WTC11 (cell line): ENCODE measurements around the gene CACNA1C.
A peak's percentile ranks its signal among the peaks of the same experiment; 100 is the strongest.

Source experiments
- ATF2 ChIP-seq: sonication (generic); formaldehyde crosslinking; IDR thresholded peaks from 2 replicates; pipeline ENCODE4 v1.8.1; 2022; ENCODE audit warnings: low read depth, missing genetic modification reagents, borderline replicate concordance
- CBFB ChIP-seq: sonication (generic); formaldehyde crosslinking; IDR thresholded peaks from 2 replicates; pipeline ENCODE4 v1.8.1; 2022; ENCODE audit warnings: mild to moderate bottlenecking, low read depth, missing genetic modification reagents
- CREM ChIP-seq: sonication (generic); formaldehyde crosslinking; IDR thresholded peaks from 2 replicates; pipeline ENCODE4 v1.8.1; 2022; ENCODE audit warnings: mild to moderate bottlenecking, missing genetic modification reagents, moderate library complexity
- CTCF ChIP-seq: fragments of 200-600 bp; IDR thresholded peaks from 2 replicates; pipeline ENCODE4 v1.8.0; 2022; ENCODE audit warnings: antibody characterized with exemption
- ELF4 ChIP-seq: sonication (generic); formaldehyde crosslinking; IDR thresholded peaks from 2 replicates; pipeline ENCODE4 v1.8.1; 2022; ENCODE audit warnings: low read depth, mild to moderate bottlenecking, moderate library complexity, missing genetic modification reagents
- ERG ChIP-seq: fragments of 250-450 bp; sonication (Bioruptor Pico); IDR thresholded peaks from 2 replicates; pipeline ENCODE4 v1.8.0; 2021; ENCODE audit warnings: mild to moderate bottlenecking
- ETV6 ChIP-seq: sonication (generic); formaldehyde crosslinking; IDR thresholded peaks from 2 replicates; pipeline ENCODE4 v1.8.1; 2022; ENCODE audit warnings: mild to moderate bottlenecking, missing genetic modification reagents
- FOXP4 ChIP-seq: sonication (generic); formaldehyde crosslinking; IDR thresholded peaks from 2 replicates; pipeline ENCODE4 v1.8.0; 2022; ENCODE audit warnings: mild to moderate bottlenecking, missing genetic modification reagents
- KAT7 ChIP-seq: sonication (generic); formaldehyde crosslinking; IDR thresholded peaks from 2 replicates; pipeline ENCODE4 v1.8.1; 2023; ENCODE audit warnings: missing genetic modification reagents, mild to moderate bottlenecking, borderline replicate concordance
- PRDM15 ChIP-seq: sonication (generic); formaldehyde crosslinking; IDR thresholded peaks from 2 replicates; pipeline ENCODE4 v1.8.0; 2022; ENCODE audit warnings: missing genetic modification reagents
- TCF7 ChIP-seq: sonication (generic); formaldehyde crosslinking; IDR thresholded peaks from 2 replicates; pipeline ENCODE4 v1.8.0; 2022; ENCODE audit warnings: mild to moderate bottlenecking, low read depth, missing genetic modification reagents, moderate library complexity
- TEAD4 ChIP-seq: sonication (generic); formaldehyde crosslinking; IDR thresholded peaks from 2 replicates; pipeline ENCODE4 v1.8.0; 2022; ENCODE audit warnings: mild to moderate bottlenecking, missing genetic modification reagents
- ZBTB43 ChIP-seq: sonication (generic); formaldehyde crosslinking; IDR thresholded peaks from 2 replicates; pipeline ENCODE4 v1.8.1; 2023; ENCODE audit warnings: mild to moderate bottlenecking, missing genetic modification reagents
- ZNF138 ChIP-seq: sonication (generic); formaldehyde crosslinking; conservative IDR thresholded peaks from 2 replicates; pipeline ENCODE4 v1.8.1; 2022; ENCODE audit warnings: mild to moderate bottlenecking, moderate library complexity, missing genetic modification reagents

- TF ChIP-seq CTCF (no peak), ERG (CRISPR knock-in tag) (no peak), PRDM15 (no peak), TEAD4 (CRISPR knock-in tag) (no peak), KAT7 (CRISPR knock-in tag) (no peak), FOXP4 (CRISPR knock-in tag) (no peak), TCF7 (CRISPR knock-in tag) (no peak), ZNF138 (CRISPR knock-in tag) (no peak), ETV6 (0 out of 2 replicates have a peak, but pooled peaks have one; percentile 16), ATF2 (CRISPR knock-in tag) (no peak), ELF4 (no peak), CREM (CRISPR knock-in tag) (no peak), CBFB (CRISPR knock-in tag) (no peak), ZBTB43 (CRISPR knock-in tag) (no peak)
Observed at GRCh38 chr12:2376908-2377657, 324.3 kb downstream of the CACNA1C start.
